ENCODE results near the gene PARP15.

DNA sequence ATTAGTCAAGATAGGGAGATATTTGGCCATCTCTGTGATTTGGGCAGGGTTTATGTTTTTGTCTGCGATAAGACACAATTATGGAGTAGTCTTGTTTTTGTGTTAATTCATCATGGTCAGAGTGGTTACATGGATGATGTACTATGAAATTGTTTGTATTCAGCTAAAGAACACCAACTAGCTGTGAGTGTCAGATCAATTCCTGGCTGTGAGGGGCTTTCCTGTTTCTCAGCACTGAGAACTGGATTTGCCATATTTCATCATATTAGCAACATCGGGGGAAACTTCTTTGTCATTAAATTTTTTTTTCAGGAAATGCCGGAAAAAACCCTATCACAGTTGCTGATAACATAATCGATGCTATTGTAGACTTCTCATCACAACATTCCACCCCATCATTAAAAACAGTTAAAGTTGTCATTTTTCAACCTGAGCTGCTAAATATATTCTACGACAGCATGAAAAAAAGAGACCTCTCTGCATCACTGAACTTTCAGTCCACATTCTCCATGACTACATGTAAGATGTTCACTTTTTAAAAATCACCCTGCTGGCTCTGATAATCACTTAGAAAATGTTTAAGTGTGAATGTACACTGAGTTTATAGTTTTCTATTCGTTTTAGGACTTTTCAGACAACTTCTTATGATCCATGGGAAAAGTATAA, 49.2 kb downstream of the PARP15 start:
- no peak for TF ChIP-seq EZH2phosphoT487 (IDR thresholded peaks at IDR 0.05)
- TF ChIP-seq, protein P1, sequence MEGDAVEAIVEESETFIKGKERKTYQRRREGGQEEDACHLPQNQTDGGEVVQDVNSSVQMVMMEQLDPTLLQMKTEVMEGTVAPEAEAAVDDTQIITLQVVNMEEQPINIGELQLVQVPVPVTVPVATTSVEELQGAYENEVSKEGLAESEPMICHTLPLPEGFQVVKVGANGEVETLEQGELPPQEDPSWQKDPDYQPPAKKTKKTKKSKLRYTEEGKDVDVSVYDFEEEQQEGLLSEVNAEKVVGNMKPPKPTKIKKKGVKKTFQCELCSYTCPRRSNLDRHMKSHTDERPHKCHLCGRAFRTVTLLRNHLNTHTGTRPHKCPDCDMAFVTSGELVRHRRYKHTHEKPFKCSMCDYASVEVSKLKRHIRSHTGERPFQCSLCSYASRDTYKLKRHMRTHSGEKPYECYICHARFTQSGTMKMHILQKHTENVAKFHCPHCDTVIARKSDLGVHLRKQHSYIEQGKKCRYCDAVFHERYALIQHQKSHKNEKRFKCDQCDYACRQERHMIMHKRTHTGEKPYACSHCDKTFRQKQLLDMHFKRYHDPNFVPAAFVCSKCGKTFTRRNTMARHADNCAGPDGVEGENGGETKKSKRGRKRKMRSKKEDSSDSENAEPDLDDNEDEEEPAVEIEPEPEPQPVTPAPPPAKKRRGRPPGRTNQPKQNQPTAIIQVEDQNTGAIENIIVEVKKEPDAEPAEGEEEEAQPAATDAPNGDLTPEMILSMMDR (IDR thresholded peaks at IDR 0.05) = no peak
